HCT116 (cell line): ENCODE data around the gene PIMREG.

Experiments used
- EZH2 ChIP-seq: fragments of 200-600 bp; sonication (generic); IDR thresholded peaks from 2 replicates; pipeline ENCODE4 v1.6.1; 2017; ENCODE audit warnings: antibody characterized with exemption, mixed run types
- EZH2phosphoT487 ChIP-seq: fragments of 200-600 bp; IDR thresholded peaks from 2 replicates; pipeline ENCODE4 v1.6.1; 2018; ENCODE audit warnings: antibody characterized with exemption, borderline replicate concordance
- JUND ChIP-seq: IDR thresholded peaks from 2 replicates; pipeline ENCODE4 v1.6.1; 2012
- POLR2AphosphoS5 ChIP-seq: IDR thresholded peaks from 2 replicates; pipeline ENCODE4 v1.6.1; 2011; ENCODE audit warnings: mild to moderate bottlenecking, low read depth, low read length, moderate library complexity
- YY1 ChIP-seq: IDR thresholded peaks from 2 replicates; pipeline ENCODE4 v1.6.1; 2011; ENCODE audit warnings: low read length, low read depth, moderate library complexity, mild to moderate bottlenecking; ENCODE audit not compliant: insufficient replicate concordance; ENCODE audit errors: extremely low read depth

DNA sequence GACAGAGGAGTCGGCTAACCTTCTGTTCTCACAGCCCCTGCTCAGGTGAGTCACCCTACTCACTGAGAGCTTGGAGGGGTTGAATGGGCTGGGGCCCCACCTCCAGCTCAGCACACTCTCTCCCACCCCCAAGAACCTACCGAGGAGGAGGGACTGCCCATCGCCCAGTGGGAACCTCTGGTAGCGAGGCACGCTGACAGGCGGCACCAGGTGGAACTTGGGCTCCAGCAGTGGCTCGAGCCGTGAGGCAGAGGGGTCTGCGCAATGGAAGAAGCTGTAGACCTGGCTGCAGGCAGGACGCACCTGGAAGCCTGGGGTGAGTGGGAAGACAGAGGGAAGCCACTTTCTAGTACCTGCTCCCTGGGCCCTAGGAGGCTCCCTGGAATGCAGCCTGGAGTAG is 28.3 kb downstream of the PIMREG start:
- TF ChIP-seq POLR2AphosphoS5: no peak
- no peak for TF ChIP-seq JUND
- no peak for TF ChIP-seq EZH2phosphoT487
- no peak for TF ChIP-seq EZH2
- no peak for TF ChIP-seq YY1
